HG03432 (cell line): ENCODE data around the gene USP31.

Experiments used
- ATAC-seq: cut with Tn5 transposase; IDR thresholded peaks from one replicate; pipeline ENCODE4 v1.9.1; 2021; ENCODE audit warnings: mild to moderate bottlenecking, moderate library complexity; ENCODE audit not compliant: unreplicated experiment

USP31 gene

DNA sequence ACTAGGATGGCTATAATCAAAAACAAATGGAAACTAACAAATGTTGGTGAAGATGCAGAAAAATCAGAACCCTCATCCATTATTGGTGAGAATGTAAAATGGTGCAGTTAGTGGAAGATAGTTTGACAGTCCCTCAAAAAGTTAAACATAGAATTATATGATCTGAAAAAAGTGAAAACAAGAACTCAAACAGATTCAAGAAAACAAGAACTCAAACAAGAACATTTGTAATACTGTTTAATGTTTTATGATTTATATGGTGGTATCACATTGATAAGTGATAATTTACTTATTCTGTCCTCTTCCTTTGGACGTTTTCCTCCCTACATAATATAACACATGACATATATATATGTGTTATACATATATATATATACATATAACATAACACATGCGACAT lies 12.0 kb downstream of the USP31 start:
- no peak for ATAC-seq

DNA sequence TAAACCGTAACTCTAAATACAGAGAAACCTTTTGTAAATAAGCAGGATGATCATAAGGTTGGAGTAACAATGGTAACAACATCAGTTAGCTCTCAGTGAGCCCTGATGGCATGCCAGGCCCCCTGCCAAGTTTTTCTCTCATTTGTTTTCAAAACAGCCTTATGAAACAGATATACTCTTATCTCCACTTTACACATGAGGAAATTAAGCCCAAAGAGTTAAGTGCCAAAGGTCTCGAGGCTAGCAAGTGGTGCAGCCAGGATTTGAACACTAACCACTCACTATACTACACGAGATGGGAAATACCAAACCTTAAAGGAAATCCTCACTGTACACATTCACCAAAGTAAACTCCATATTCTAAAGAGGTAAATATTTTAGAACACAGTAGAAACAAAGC lies 15.0 kb downstream of the USP31 start:
- ATAC-seq = no peak

DNA sequence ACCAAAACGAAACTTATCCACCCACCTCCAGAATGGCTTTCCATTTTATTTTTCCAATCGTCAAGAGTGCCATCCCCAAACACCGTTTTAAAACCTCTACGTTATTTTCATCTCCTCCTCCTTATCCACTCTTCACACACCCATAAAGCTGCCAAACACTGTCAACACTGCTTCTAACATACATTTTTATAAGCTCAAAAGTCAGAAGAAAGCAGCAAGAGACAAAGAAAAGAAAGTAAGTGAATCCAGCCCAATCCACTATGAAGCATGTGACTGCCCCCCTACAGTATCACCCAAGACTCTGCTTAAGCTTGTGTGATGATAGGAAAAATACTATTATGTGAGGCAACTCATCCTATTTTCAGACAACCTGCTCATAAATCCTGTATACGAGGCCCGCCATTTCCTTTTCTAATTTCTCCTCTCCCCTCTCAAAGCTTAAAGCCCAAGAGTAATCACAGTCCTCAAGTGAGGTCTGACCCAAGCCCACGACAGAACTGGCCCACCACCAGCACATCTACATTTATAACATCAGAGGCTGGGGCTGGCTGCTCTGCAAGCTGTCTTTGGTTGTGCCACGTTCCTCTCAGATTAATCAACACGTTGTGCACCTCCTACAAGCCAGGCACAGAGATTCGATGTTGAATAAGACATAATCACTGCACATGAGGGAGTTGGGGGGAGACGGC lies 16.3 kb downstream of the USP31 start:
- ATAC-seq = no peak

DNA sequence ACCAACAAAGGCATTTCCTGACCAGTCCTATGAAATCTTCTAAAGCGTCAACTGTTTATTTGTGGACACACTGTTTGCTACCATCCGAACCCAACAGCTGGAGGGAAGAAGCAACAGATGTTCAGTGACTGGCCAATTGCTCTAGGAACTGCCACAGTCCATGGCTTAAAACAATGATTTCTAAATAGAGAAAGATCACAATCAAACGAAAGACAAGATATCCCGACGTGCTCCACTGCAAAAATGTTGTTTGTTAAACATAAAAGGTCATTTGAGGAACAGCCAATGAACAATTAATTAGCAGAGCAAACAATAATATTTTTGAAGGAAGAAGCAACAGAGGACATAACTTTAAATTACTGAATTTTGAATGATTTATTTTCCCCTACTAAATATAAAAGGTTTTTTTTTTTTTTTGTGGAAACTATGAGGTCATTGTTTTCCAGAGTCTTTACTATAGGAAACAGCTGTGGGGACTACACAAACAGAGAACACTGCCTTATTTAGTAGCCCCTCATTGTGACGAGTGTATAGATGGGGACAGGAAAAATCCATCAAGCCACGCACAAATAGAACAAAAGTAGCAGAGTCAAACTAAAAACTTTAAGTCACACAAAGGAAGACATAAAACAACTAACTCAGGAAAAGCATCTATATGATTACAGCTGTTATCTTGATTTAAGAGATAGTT lies 17.2 kb downstream of the USP31 start:
- no peak for ATAC-seq

DNA sequence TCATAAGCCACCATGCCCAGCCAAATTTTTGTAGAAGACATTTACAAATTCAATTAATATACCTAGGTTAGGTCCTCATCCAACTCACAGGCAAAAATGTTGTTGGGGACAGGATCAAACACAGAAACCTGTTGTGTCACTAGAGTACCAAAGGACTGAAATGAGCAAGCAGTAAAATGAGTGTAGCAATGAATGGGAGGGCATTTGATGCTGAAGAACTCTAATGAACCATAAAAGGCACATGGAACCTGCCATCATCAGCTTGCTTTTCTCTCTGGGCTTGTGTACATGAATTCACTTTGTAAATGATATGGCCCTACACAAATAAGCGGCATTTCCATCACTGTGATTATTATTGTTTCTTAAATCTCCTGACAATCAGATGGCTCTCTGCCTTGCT lies 17.8 kb downstream of the USP31 start:
- no peak for ATAC-seq

DNA sequence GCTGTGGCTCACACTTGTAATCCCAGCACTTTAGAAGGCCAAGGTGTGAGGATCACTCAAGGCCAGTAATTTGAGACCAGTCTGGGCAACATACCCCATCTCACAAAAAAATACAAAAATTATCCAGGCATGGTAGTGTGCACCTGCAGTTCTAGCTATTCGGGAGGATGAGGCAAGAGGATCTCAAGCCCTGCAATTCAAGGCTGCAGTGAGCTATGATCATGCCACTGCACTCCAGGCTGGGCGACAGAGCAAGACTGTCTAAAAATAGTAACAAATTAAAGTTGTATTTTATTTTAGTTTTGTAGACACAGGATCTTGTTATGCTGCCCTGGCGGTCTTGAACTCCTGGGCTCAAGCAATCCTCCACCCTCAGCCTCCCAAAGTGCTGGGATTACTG lies 18.2 kb downstream of the USP31 start:
- no peak for ATAC-seq

DNA sequence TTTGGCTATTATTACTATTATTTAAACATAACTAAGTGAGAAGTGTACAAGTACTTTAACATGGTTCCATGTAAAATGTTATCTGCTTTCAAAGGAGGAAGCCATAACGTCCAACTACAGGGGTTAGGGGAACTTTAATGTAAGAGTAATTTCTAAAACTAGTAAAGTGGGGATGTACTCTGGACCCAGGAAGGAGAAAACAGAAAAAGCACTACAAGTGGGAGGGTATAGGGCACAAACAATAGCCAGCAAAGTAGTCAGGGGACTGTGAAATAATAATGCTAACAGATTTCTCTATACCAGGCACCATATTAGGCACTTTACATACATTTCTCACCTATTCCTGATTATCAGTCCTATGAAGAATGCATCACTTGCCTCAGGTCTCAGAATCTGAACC lies 19.6 kb downstream of the USP31 start:
- ATAC-seq = no peak

DNA sequence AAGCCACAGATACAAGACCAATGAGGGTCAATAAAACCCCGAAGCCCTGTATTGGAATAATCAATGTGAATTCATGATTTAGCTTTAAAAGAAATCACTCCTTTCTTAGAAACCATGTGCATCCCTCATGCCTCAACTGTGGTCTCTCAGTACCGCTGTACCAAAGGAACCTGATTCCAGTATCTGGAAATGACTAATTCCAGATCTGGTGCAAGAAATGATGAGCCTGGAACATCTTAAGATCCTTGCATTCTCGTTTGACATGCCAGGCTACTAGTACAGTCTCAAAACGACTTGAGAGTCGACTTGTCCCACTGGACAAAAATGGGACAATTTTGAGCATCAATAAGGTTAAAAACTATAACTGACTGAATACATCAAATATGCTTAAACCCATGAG lies 21.2 kb downstream of the USP31 start:
- ATAC-seq = no peak

DNA sequence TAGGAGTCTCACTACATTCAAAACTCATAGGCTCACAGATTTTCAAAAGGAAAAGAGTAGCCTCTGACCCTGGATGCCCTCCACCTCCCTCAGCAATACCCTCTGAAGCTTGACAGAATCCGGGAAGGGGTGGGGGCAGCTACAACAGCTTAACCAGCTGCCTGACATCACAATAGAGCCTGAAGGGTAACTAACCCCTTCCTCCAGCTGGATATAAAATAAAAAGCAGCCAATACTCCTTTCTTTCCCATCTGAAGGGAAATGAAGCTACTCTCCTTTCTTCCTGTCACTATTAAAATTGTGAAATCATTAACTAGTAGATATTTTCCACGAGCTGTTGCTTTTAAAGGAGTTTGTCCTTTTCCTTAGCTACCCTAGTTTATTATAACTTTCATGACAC lies 24.0 kb downstream of the USP31 start:
- ATAC-seq = no peak

DNA sequence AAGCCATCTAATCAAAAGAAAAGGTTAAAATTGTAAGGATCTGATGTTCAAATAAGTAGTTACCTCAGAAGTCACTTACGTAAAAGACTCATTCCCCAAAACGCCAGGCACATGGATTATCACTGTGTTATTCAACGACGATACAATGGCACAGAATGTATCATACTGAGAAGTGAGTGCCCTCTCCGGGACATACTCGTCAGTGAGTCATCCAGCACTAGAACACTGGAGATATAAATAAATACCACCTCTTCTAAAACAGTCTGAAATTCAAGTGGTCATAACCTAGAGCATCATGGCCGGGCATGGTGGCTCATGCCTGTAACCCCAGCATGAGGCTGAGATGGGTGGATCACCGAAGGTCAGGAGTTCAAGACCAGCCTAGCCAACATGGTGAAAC lies 24.9 kb downstream of the USP31 start:
- no peak for ATAC-seq

DNA sequence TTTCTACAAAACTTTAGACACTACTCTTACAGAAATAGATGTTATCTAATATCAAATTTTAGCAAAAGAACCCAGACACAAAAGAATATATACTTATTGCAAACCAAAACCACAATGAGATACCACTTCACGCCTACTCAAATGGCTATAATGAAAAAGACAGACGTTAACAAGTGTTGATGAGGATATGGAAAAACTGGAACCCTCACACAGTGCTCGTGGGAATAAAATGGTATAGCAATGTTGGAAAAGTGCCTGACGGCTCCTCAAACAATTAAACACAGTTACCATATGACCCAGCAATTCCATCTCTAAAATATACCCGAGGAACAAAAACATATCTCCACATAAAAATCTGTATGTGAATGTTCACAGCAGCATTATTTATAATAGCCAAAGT lies 27.1 kb downstream of the USP31 start:
- ATAC-seq = no peak

DNA sequence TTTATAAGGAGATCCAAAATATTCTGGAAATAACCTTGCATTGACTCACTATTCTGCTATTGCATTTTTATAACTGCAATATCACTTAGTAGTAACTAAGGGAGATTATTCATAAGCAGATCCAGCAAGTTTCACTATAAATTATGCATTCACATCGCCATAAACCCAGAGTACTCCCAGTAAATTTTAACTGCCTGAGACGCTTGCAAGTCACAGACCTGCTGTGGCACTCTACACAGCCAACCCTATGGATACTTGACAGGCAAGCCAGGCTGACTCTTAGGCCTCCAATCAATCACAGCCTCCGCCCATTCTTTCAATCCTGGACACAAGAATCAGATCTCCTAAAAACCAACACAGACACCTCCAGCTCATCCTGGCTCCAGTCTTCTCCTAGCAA lies 28.2 kb downstream of the USP31 start:
- no peak for ATAC-seq

DNA sequence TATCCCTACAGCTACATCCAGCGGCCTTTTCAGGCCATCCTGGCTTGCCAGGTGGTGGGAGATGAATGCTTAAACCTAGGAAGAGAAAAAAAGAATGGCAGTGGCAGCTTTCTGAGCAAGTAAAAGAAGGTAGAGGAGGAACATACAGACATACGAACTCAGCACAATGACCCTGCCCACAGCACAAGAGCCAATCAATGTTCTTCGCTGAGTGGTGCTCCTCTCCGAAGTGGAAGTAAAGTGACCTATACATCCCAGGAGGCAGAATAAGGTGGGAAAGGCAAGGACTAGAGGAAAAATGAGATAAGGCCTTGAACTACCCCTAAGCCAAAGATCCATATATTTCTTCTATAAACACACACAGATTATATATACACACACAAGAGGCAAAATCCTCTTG lies 28.7 kb downstream of the USP31 start:
- ATAC-seq = no peak

DNA sequence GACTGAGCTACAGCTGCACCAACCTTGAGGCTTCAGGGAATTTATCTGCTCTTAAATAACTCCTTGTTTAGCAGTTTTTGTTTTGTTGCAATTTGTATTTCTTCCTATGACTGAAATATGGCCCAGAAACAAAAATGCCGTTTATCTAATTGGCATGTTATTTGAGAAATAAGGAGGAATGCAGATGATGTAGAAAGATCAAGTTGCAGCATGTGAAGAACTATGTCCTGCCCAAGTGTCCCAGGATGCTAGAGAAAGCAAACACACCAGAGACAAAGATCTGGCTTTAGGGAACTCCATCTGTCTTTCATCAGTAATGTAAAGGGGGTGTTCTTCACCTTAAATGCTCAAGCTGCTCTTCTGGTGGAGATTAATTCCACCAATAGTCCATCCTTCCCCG lies 29.7 kb downstream of the USP31 start:
- no peak for ATAC-seq

DNA sequence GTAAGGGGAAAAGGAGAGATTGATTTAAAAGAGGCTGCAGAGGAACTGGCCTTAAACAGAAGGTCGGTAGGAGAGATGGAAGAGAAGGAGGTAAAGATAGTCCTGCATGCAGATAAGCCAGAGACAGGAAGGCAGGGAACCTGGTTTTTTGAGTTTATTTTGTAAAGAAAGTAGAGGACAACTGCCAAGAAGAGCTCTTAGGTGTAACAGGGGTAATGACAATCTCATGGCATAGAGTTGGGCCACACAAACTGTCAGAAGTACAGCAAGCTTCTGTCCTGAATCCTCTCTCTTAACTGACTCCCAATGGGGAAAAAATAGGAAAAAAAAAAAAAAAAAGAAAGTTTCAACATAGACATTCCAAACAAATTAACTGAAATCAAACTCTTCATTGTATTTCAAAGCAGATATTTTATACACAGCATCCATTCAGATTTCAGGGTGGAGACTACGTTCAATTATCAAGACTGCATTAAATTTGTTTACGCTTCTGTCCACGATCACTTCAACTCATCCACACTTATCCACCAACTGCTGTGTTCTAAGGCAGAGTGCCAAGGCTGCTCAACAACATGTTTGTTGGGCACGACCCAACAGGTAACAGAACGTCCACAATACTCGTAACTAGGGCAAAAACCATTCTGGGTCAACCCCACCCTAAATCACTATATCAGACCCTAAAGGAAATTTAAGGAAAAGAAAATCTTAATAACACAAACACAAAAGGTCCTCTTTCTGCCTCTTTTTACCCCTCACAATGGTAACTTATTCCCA lies 34.9 kb downstream of the USP31 start:
- no peak for ATAC-seq

DNA sequence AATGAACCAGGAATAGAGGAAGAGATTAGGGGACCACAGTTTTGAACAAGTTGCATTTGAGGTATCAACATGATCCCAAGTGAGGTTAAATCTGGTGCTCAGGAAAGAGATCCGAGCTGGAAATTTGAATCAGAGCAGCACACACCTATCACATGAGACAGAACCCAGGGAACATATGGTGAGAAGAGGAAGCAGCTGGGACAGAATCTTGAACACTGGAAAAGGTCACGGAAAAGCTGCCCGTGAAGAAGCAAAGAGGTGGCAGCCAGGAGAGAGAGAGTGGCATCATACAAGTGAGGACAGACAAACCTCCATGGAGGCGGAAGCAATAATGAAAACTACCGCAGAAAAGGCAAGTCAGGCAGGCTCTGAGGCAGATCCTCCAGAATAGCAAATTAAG lies 36.1 kb downstream of the USP31 start:
- ATAC-seq = no peak

DNA sequence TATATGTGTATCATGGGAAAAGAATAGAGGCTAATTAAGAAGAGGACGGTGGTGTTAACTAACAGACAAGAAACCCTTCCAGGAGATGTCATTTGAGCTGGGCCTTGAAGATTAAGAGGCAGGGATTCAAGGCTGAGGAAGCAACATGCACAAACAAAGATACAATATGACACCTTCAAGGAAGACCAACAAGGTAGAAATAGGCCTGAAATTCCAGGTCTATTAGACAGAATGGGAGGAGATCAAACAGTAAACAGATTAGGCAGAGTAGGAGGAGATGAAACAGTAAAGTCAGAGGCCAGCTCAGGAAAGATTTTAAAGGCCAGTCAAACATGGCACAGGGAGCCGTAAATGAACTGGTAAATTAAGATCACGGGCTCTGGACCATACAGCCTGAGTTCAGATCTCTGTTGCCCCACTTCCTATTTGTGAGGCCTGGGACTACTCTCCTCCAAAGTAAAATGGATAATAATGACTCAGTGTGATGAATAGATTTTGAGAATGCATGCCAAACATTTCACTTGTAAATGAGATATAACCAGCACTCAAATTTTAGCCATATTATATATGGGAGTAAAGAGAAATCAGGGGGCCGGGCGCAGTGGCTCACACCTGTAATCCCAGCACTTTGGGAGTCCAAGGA lies 38.9 kb downstream of the USP31 start:
- no peak for ATAC-seq

DNA sequence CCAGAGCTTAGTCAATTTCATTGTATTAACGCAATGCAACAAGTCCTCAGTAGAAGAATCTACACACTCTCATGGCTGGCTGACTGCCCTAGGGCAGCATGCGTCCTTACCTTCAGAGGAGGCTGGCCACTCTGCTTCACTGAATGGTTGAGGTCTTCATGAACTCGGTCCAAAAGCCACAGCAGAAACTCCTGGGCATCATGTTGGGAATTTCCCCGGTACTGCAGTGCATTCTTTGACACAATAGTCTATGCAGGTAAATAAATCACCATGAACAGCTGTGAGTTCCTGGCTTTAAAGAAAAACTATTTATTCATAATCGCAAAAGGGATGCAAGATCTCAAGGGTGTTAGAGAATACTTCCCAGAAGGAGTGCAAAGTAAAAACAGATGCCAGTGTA lies 41.3 kb downstream of the USP31 start:
- ATAC-seq = no peak

DNA sequence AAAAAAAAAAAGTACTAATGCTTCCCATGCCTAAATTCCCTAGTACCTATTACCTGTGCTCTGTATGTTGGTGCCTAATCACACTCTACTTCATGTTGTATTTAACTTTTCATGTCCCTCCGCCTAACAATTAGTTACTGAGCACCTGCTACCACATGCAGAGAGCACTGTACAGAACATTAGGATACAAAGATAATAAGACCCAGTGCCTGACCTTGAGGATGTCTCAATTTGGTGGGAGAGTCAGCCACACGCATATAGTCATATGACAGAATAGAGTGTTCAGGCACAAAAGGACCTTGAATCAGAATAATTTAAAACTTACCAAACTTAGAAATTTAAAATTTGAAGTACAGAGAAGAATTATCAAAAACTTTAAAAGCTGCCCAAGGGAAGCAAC lies 42.1 kb downstream of the USP31 start:
- ATAC-seq = no peak

DNA sequence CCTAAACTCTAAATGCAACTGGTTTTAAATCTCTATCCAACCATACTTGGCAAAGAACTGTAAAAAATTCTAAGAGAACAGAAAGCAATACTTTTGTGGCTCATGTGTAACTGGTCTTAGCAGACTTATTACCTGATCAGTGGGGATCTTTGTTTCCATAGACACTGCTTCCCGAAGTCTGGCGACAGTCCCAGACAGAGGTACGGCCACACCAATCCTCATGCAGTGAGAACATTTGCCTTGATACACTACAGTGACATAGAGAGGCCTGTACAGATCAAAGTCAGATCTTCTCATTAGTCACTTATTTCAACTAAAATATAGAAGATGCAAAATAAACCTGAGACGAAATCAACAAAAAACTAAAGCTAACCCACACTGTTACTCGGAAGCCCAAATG lies 43.9 kb downstream of the USP31 start:
- ATAC-seq = no peak

DNA sequence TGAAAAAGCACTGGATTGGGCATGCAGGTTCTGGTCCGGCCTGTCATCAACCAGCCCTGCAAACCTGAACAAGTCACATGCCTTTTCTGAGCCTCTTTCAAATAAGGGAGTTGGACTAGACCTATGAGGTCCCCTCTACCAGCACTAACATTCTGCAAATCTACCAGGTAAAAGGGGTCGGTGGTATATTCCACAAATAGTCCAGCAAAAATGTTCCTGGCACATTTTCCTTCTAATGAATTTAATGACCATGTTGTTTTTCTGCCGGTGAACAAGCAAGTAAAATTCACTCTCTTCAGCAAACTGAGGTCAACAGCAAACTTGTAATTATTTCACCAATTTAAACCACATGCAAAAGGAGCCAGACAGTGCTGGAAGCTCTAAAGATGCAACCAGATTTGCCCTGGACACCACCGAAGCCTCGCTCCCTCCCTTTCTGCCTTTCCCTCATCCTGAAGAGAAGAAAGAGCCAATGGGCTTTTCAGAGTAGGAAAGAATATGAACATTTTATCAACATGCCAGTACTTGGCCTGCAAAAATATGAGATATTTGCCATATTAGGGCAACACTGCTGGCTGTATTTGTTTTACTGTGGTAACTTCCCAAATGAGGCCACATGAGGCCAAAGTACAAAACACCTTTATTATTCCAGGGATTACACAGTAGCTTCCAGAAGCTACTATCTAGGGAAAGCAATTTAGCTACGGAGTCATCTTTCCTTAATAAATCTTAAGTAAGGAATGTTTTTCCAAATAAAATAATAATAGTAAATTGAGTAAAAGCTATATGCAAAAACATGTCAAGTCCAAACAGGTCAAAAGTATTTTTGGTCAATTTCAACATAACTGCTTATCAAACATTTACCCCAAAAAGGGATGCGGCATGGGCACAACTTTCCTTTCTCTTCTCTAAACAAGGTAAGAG lies 45.0 kb downstream of the USP31 start:
- no peak for ATAC-seq
